ENCODE data around the gene FAM110A.
A peak's percentile ranks its signal among the peaks of the same experiment; 100 is the strongest.
"Not testable (repeated sequence)": the region's sequence is repeated elsewhere in the genome, so short reads cannot be mapped to it uniquely, and the experiment has no call there.

FAM110A gene

DNA sequence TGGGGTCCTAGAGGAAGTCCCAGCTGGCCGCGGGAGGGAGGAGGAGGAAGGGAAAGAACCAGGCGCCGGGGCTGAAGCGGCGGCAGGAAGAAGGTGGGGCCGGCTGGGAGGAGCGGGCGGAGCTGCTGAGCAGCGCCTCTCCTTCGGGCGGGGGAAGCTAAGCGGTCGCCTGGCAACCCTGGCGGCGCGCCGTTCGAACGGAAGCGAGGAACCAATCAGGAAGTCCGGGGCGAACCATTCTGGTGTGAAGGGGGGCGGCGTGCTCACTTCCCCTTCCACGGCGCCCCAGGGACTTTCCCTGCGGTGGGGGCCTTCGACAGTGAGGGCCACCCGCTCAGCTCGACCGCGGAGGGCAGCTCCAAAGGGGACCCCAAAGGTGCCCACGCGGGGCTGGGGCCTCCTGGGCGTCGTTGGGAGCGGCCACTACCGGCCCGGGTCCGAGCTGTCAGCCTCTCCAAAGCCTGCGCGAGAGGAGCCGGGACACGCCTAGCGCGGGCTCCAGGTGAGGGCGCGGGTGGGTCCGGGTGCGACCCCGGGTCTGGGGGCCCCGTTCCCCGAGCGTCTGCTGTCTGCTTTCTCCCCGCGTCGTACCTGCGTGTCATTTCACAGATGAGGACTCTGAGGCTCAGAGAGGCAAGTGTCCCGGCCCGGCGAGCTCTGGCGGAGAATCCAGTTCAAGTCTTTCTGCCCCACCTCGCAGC is at the start of gene FAM110A:
FAM110A (plus strand) TSS at position 266 of the 701 bp plus-strand sequence. CDS start 11,090 bp downstream, outside the sequence.
- peak; percentile 74 for DNase-seq (ENCODE audit: low read depth)

DNA sequence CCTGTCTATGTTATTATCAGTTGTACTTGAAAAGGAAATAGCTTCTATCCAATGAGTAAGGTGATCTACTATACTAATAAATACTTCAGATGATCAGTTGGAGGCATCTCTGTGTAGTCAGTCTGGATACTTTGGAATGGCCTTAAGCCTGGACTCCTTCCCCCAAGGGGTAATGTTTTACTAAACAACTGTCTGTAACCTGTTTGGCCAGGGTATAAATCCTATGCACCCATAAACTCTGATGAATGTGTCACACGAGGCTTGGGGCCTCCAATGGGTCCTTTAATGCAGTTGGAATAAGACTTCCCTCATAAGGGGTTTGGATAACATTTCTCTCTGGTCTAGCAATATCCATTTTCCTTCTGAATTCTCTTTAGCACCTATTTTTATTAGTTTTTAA is 45.7 kb upstream of the FAM110A start:
- DNase-seq (ENCODE audit: low read depth), result no peak

- no peak for DNase-seq (ENCODE audit: low read depth)
Observed at GRCh38 chr20:791056-791455, 42.5 kb upstream of the FAM110A start.

DNA sequence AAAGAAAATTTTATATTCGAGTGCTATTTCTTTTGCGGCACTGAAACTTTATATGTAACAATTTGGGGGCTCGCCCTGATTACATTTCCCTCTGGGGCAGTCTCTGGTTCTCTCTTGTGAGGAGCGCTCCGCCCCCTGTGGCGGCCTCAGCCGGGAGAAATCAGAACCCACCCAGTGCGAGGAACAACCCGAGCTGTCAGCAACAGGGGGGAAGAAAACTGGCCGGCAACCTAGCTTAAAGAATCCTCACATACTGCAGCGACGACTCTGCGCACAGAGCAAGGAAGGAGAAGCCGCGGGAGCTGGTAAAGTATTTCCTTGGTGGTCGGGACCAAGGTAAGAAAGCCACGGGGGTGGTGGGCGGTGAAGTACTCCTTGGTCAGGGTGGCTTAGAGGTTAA is 41.3 kb upstream of the FAM110A start:
- DNase-seq (ENCODE audit: low read depth), result no peak

DNA sequence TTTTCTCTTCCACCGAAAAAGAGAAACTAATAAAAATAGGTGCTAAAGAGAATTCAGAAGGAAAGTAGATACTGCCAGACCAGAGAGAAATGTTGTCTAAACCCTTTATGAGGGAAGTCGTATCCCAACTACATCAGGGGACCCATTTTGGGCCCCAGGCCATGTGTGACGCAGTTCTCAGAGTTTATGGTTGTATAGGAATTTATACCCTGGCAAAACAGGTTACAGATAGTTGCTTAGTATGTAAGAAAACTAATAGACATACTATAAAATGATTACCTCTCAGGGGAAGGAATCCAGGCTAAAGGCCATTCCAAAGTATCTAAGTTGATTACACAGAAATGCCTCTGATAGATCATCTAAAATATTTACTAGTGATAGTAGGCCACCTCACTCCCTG is 36.6 kb upstream of the FAM110A start:
- DNase-seq (ENCODE audit: low read depth), result no peak

GRCh38 chr20:798746-799145 is 34.8 kb upstream of the FAM110A start:
- not testable (repeated sequence) for DNase-seq (ENCODE audit: low read depth)

DNA sequence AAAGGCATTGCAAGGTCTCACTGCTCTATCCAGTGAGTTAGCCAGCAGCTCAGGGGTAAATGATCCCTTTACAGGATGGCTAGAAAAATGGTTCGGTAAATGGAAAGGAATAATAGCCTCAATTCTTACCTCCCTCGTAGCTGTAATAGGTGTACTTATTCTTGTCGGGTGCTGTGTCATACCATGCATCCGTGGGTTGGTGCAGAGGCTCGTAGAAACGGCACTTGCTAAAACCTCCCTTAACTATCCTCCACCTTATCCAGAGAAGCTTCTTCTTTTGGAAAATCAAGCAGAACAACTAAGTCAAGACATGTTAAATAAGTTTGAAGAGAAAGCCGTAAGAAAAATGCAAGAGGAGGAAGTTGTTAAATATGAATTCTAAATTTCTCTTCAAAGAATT is 33.5 kb upstream of the FAM110A start:
- not testable (repeated sequence) for DNase-seq (ENCODE audit: low read depth)

DNA sequence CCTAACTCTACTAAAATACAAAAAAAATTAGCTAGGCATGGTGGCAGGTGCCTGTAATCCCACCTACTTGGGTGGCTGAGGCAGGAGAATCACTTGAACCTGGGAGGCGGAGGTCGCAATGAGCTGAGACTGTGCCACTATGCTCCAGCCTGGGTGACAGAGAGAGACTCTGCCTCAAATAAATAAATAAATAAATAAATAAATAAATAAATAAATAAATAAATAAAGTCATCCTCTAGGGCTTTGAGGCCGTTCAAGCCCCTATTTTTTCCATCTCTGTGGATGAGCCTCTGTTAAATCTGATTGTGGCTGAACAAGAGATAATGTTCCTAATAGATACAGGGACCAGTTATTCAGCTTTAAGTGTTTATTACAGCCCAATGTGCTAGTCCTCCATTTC is 31.8 kb upstream of the FAM110A start:
- no peak for DNase-seq (ENCODE audit: low read depth)

DNA sequence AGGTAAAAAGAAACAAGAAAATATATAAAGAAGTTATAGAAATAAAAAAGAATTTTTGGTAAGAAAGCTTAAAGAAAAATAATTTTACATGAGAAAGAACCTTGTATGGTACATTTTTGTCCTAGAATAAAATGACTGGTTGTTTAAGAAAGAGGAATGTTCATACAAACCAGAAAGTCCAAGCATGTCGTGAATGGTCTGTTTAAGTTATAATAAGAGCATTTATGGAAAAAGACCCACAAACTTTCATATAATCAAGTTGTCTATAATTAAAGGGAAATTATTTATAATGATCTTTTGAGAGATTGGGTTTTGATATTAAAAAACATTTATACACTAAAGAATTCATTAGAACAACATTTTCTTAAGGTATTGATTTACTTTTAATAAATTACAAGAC is 27.8 kb upstream of the FAM110A start:
- DNase-seq (ENCODE audit: low read depth), result no peak

GRCh38 chr20:811776-812434 is 21.6 kb upstream of the FAM110A start:
- not testable (repeated sequence) for DNase-seq (ENCODE audit: low read depth)

DNA sequence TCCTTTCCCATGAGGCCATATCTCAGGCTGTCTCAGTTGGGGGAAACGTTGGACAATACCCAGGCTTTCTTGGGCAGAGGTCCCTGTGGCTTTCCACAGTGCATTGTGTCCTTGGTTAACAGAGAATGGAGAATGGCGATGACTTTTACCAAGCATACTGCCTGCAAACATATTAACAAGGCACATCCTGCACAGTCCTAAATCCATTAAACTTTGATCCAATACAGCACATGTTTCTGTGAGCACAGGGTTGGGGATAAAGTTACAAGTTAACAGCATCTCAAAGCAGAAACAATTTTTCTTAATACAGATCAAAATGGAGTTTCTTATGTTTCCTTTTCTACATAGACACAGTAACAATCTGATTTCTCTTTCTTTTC is 21.1 kb upstream of the FAM110A start:
- not testable (repeated sequence) for DNase-seq (ENCODE audit: low read depth)

- no peak for DNase-seq (ENCODE audit: low read depth)
Observed at GRCh38 chr20:813390-813789, 20.1 kb upstream of the FAM110A start.

DNA sequence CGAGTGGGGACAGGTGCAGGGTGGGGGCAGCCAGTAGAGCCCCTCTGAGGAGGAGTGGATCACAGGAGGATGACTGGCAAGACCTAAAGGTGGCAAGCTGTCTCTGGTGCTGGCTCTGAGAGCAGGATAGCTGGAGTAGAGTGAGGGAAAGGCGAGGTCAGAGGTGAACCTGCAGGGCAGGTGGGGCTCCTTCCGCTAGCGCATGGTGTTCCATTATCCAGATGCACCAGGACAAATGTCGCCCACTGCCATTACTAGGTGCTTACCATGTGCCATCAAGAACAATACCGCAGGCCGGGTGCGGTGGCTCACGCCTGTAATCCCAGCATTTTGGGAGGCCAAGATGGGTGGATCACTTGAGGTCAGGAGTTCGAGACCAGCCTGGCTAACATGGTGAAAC is 18.3 kb upstream of the FAM110A start:
- no peak for DNase-seq (ENCODE audit: low read depth)

GRCh38 chr20:815914-816606 is 17.5 kb upstream of the FAM110A start:
- DNase-seq (ENCODE audit: low read depth), result no peak

GRCh38 chr20:818001-818664 is 15.4 kb upstream of the FAM110A start:
- DNase-seq (ENCODE audit: low read depth), result no peak

GRCh38 chr20:819680-820322 is 13.7 kb upstream of the FAM110A start:
- no peak for DNase-seq (ENCODE audit: low read depth)

DNA sequence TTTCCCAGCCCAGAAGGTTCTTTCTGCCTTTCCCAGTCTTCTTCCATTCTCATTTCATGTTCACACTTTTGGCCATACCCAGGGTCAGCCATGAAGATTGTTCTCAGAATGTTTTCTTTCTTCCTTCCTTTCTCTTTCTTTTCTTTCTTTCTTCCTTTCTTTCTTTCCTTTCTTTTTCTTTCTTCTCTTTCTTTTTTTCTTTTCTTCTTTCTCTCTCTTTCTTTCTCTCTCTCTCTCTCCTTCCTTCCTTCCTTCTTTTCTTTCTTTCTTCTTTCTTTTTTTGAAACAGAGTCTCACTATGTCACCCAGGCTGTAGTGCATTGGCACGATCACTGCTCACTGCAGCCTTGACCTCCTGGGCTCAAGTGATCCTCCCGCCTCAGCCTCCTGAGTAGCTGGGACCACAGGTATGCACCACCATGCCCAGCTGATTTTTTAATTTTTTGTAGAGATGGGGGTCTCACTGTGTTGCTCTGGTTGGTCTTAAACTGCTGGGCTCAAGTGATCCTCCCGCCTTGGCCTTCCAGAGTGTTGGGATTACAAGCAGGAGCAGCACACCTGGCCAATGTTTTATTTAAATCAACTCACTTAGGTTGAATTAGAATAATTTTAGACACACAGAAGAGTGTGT is 13.1 kb upstream of the FAM110A start:
- no peak for DNase-seq (ENCODE audit: low read depth)

GRCh38 chr20:821046-821730 is 12.3 kb upstream of the FAM110A start:
- no peak for DNase-seq (ENCODE audit: low read depth)

- DNase-seq (ENCODE audit: low read depth), result no peak
Observed at GRCh38 chr20:821731-822065, 11.8 kb upstream of the FAM110A start.

DNA sequence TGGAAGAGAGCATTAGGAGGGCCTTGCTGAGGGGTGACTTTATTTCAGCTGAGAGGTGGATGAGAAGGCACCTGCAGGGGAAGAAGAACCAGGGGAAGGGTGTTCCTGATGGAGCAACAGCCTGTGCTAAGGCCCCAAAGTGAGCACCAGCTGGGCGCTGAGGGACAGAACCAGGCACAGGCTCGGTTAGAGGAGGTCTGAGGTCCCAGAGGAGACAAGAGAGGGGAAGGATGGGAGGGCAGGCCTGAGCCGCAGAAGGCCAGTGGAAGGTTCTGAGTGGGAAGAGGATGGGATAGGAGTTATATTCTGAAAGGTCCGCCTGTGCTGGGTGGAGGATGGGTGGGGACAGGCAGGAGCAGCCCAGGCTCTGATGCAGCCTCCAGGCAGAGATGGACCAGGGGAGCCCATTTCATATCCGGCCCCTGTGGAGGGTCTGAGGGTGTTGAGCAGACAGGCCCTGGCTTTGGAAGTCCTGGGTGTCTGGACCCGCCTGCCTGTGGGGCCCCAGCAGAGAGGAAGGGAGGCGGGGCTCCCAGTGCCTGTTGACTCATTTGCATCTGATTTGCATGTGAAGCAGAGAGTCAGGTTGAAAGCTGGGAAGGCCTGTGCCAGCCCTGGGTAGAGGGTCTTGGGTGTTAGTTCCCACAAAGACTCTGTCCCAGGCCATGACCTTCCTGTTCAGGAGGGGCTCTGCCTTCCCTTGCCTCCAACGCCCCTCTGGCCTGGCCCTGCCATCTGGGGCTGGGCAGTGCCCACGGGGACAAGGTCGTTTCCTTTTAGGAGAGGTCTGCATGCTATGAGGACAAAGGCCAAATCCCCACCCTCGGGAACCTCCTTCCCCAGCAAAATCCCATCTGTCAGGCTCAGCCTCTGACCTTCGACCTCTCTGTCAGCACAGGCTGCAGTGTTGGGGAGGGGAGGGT is 10.6 kb upstream of the FAM110A start:
- no peak for DNase-seq (ENCODE audit: low read depth)

Measured in non-pigmented ciliary epithelial cell (primary cell).